HuH-7.5 (cell line): ENCODE results near the gene ARL15.

Experiments
- DNase-seq: peaks from one replicate; pipeline ENCODE4 v3.0.0; 2011; ENCODE audit warnings: low spot score

Gene ARL15

DNA sequence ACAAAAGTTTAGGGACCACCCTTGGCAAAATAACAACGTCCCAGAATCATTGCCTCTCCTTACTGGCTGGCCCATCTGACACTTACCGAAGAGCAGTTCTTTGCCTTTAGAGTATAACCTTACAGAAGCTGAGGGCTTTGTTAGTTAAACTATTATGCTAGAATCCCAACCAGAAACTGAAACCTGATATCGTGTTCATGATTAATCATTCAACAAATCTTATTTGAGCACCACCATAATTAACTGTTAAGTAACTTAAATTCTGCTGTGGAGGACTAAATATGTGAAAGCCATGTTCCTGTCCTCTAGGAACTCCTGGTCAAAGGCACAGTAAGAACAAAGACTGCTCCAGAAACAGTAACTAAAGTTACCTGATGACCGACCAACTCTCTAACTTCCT is 104.9 kb downstream of the ARL15 start:
- no peak for DNase-seq

DNA sequence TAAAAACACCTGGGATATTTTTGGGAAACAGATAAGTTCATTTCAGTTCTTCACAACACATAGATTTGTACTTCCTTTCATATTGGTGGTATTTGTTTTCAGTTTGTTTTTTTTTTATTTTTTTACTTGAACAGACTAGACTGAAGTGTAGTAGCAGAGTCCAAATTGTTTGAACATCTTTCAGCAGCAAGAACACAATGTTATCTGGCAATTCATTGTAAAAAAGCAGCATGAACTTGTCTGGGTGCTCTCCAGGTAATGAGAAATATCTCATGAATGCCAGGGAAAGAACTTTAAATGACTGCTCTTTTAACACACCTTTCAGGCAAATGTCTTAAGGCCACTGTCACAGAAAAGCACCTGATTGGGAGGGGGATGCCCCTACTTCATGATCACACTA is 113.4 kb downstream of the ARL15 start:
- no peak for DNase-seq

DNA sequence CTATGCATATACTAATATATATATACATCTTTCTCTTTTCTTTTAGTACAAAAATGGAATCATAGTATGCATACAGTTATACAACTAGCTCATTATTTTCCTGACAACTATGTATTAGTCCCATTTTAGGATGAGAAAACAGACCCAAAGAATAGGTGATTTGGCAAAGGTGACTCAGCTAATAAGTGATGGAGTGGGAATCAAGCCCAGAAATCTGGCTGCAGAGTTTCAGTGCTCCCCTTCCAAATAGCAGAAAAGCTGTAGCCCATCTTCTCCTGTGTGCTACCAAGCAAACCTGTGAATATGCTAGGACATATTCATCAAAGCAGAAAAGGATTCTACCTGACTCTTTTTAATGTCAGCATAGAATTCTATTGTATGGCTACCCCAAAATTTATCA is 114.7 kb downstream of the ARL15 start:
- no peak for DNase-seq

DNA sequence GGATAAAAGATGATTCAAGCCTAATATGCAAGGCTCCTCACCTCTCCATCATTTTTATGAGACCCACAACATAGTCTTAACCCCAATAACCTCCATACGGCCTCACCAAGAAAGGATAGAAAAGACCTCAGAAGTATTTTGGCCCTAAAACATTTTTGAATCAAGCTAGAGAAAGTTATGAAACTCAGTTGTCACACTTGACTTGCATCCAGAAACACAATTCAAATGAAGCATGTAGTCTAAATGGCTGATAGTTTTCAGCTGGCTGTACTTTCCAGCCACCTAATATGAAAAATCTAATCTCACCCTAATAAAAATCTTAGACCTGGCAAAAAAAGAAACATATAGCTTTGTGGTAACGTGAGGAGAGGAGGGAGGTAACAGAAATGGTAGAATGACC is 116.1 kb downstream of the ARL15 start:
- DNase-seq = no peak

DNA sequence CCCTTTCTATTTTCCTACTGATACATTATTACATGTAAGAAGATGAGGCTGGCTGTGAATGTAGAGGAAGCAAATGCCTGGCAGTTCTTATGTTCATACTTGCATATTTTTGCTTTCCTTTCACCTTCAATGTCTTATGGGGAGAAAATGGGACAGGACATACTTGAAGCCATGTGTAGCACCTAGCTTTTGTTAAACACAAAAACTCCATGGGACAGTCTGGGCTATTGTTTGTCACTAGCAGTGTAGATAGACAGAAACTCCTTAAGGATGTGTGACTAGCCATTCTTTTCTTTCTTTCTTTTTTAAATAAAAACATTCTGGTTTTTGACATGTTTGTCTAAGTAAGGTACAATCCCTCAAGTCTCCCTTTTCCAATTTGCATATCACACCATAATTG is 122.7 kb downstream of the ARL15 start:
- no peak for DNase-seq

DNA sequence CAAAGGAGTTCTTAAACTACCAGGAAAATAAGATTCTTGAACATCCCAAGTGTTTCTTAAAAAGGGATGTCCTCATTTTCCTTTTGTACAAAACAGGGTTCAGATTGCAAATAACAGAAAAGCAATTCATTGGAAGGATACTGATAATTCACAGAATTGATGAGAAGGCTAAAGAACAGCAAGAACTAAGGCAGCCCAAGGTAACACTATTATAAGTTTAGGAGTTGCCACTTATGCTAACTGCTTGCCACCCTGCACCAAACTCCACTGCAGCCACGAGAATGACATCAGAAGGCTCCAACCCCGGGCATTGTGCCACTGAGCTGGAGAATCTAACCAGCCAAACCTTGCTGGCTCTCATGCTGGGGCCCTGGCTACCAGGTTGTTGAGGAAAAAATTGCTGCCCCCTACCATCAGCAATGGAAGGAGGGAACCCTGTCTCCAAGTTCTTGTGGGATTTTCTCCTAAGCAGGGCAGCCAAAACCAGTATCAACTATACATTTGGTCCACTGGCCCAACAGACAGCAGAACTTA is 123.4 kb downstream of the ARL15 start:
- no peak for DNase-seq

DNA sequence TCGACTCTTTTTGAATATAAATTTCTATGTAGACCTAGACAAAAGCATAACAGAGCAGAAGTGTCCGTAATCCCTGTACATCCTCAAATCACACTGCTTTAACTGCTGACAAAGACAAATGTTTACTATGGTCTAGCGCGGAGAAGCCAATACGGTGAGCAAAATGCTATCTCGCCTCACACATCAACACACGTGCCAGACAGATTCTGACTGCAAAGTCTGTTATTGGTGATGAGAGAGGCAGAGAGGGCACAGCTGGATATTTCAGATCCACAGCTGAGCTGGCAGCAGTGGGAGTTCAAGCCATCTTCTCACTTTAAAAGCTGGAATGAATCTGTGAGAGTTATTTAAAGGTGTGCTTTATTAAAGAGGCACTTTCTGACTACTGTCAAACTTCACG is 124.3 kb downstream of the ARL15 start:
- no peak for DNase-seq

DNA sequence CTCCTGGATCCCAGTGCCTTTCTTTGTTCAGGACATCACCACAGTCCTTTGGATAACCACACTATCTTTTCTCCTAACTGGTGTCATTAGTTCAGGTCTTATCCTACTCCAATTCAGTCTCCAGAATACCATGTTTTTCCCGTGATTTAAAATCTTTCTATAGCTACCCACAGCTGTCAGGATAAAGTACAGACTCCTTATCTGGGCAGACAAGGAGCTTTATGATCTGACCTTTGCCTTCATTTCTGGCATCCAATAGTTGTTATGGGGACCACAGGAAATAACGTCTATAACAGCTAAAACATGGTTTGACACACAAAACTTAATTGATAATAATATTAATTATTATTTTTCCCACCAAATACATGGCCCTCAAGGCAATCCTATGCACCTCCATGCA is 125.6 kb downstream of the ARL15 start:
- no peak for DNase-seq

DNA sequence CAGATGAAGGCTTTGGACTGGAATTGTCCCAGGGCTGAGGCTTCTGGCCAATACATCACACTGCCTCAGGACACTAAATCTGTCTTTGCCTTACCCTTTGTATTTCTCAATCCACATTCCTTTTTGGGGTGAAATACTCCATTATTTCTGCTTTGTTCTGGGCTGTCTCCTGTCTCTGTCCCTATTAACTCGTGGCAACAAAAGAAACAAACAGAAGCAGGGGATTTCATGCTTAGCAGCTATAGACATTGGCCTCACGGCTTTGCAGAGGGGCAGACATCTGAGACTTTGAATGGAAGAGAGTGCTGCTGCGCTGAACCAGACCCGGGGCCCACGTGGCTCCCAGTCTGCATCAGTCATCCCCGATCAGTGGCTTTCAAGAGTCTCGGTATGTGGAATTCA is 129.7 kb downstream of the ARL15 start:
- DNase-seq = no peak

DNA sequence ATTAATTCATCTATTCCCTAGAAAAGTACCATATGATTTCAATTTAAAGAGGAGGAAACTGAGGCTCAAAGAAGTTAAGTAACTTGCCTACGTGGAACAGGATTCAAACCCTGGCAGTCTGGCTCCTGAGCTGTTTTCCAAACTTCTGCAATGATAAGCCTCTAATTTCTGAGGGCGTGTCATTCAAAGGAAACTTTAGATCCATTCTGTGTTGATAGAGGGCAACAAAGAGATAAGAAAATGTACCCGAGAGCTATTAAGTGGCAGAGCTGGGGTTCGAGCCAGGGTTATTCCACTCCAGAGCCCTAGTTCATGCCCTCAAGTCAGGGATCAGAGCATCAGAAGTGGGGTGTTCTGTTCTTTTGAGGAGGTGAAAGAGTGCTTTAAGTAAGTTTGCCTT is 131.4 kb downstream of the ARL15 start:
- no peak for DNase-seq

DNA sequence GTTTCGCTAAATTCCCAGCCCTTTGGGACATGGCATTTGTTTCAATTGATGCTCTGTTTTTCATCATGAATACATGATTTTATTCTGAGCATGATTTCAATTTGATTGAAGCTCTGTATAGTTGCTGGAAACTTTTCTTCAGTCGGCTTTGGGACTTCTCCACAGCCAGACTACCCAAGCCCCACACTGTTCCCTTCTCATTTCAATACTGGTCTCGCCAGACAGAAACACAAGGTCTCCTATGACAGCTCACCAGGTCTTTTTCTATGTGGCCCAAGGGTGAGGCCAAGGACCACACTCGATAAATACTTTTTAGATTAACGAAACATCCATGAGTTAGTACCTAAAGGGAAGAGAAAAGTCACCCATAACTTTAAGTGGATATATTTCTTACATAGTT is 132.2 kb downstream of the ARL15 start:
- DNase-seq = no peak

DNA sequence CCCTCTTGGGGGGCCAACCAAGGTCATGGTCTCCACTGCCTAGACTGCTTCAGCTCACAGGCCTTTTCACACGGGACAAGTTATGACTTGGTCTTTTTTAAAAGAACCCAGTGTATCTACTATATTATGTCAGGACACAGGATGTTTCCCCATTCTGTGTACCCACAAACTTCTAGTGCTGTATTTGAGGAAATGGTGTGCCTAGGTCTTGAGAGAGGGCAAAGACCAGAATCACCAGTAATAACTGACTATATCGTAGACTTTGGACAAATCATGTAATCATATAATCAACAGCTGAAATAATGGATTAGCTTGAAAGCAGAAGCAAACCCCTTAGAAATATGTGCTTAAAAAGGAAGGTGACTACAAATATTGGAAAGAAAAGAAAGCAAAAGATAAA is 133.3 kb downstream of the ARL15 start:
- no peak for DNase-seq

DNA sequence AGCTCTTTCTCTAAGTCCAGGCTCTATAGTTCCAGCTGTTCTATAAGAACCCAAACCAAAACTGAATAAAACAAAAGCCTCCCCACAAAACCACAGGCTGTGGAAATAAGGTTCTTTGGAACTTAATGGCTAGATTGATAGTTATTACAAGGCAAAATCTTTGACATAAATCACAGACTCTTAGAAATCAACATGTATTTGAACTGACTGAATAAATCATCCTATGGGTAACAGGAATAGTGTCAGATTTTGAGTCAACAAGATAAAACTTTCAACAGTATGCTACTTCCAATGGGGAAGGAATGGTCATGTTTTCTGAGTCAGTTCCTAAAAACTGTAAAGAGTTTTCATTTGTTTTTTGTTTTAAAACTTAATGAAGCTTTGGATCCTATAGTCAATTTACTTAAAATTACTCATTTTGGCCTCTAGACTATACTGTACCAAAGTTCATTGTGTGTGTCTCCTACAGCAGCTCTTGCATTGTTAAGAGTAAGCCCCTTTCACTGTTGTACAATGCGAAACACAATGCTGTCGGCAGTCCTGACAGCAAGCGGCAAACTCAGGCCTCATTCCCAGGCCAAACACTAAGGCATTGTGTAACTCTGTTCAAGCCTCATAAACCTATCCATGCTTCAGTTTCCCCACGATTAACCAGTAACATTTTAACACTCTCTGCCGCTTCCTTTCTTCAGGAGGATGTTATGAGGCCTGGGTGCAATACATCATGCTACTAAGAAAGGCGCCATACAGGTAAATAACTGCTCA is 134.1 kb downstream of the ARL15 start:
- no peak for DNase-seq

DNA sequence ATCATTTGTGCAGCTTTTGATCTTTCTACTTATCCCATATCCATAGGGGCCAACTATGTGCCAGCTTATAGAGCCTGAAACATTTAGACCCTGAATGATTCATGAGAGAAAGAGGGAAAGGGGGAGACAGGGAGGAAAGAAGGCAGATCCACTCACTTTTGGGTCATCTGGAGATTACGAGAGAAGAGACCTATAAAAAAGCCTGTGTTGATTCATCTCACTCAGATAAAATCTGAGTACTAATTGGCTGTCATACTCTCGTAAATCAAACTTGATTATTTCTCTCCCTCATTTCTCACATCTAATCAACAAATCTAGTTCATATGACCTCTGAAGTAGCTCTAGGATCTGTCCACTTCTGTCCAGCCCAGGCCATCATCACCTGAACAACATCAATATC is 137.1 kb downstream of the ARL15 start:
- DNase-seq = no peak

DNA sequence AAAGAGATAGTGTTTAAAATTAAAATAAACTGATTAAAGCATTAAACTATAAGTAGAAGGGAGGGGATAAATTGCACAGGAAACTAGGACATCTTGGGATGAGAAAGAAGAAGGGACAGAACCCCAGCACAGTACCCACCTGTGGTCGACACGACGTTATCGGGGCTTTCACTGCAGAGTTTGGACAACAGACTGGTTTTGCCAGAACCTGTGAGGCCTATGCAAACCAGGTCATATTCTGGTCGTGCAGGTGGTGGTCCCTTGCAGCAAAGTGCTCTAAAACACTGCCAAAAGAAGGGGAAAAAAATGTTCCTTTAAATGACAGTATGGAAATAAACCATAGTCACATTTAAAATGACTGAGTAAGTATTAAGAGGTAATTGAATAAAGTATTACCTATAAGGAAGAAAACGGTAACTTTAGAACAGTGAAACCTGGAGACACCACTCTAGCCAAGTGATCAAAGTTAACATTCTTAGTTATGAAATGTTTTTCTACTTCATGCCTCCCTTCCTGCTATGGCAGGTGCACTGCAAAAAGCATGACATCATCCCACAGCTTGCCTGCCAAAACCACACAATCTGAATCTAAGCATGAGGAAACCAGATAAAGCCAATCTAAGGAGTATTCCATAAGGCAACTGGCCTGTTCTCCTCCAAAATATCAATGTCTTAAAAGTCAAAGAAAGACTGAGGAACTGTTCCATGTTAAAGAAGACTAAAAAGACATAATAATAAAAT is 138.6 kb downstream of the ARL15 start:
- DNase-seq = no peak

DNA sequence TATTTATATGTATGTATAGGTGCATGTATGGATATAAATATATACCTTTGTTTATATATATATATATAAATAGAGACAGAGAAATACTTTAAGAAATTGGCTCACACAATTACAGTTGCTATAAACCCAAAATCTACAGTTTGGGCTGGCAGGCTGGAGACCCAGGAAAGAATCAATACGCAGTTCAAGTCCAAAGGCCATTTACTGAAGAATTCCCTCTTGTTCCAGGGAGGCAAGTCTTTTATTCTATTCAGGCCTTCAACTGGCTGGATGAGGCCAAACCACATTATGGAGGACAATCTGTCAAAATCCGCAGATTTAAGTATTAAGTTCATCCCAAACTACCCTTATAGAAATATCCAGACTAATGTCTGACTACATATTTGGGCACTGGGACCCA is 144.7 kb downstream of the ARL15 start:
- DNase-seq = no peak

DNA sequence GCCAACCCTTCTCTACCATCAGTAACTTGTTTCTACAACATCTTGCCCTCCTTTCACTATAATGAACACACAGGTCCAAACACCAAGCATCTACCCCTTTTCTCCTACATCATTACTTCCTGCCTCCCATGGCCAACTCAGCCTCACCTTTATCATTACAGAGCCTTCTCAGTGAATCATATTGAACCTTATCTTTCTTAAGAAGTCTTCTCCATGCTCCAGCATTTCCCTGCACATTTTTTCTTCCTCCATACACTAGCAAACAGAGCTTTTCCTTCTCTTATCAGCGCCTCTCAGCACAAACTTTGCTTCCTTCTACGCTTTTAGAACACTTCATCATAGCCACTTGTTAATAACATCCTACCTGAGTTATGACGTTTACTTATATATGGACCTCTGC is 148.2 kb downstream of the ARL15 start:
- no peak for DNase-seq

DNA sequence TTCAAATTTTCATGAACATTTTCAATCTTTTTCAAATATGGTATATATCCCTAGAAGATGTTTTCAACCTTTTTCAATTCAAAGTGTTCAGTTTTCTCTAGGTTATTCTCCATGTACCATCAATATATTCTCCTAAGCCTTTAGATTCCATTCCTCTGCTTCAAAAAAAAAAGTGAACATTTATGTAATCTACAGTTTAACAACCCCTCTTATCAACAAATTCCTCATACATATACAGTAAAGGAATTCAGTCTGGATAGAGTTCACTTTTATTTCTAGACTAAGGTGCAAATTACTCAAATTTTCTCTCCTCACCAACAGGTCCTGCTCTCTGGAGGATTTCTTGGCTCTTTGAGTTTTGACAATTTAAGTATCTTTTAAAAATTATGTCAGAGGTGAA is 150.0 kb downstream of the ARL15 start:
- DNase-seq = no peak

DNA sequence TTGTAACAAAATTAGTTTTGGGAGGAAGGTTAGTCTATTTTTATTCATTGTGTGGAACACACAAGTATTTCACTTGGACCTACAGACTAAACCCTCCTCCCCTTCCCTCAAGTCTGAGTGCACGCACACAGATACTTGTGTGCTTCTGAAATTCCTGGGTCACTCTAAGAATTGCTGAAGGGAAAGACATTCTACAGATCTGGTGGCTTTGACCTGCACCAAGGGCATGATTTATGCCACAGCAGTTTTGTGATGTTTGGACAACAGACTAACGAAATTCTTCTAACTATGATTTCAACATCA is 150.5 kb downstream of the ARL15 start:
- no peak for DNase-seq

DNA sequence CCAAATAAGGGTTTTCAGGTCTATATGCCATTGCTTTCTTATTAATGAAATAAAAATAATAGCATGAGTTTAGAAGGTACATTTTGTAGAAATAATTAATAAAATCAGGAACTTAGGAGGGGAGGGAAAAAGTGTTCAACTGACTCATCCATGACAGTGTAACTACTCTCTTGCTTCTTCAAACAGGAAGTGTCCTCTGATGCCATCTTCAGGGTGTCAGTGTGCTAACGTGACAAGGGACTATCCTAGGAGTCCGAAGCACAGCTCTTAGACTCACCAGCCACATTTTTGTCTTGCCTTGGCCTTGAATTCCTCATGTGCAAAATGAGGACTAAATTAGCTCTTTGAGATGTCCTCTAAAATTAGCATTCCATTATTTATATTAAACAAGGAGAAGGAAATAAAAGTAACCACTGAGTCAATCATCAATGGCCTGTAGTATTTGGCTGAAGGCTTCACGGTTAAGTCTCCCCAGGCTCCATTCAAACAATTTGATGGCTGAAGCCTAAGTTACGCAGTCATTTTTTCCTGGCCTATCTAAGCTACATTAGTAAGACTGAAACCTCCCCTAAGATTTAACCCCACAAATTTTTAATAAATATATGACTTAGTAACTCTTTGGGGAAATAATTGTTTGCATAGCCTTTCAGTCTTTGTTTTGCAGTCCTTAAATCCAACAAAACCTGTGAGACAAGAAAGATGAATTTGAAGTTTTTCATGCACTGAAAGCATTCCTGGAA is 151.1 kb downstream of the ARL15 start:
- DNase-seq = no peak

DNA sequence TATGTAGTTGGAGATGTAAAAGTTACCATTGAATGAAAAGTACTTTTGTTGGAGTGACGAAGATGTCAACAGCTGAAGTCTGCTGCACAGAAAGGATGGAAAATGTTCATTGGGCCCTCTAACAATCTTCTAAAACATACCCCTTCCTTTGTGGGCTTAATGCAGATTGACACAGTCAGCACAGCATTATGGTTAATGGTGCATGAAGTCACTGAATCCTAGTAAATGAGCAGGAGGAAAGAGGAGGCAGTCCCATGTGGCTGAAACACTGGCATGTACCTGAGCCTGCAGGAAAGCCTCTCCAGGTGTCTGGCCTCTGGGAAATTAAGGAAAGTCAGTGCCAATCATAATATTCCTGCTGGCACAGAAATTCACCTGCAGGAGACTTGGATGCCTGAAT is 153.8 kb downstream of the ARL15 start:
- no peak for DNase-seq

DNA sequence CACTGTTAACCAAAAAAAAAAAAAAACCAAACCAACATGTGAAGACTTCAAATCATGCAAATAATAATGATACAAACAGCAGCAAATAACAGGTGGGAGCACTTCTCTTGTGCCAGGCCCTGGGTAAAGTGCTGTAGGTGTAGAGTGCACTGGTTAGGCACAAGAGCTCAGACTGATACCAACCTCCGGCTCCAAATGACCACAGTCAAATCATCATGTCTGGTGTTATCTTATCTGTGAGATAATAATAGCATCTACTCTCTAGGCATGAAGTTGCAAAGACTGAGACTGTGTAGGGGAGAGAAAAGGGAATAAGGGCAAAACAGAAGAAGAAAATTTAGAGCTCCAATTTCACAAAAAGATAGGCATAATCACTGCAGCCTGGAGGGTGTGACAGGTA is 159.5 kb downstream of the ARL15 start:
- DNase-seq = no peak

DNA sequence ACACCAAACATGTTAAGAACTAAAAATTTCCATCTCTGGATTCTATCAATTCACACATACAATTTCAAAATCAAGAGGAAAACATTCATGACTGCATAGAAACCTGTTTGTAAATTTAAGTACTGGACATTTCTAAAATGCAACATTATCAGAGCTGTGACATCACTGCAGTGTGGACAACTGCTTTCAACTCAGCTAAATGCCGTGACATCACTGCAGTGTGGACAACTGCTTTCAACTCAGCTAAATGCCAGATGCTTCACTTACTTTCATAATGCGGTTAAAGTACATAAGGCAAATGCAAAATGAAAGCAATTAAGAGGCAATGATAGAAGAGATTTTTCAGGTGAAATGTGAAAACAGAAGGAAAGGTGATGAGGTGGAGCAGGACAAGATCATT is 161.5 kb downstream of the ARL15 start:
- no peak for DNase-seq
